Measurements from ENCODE around the gene TNIP1.

- TF ChIP-seq, protein P1, sequence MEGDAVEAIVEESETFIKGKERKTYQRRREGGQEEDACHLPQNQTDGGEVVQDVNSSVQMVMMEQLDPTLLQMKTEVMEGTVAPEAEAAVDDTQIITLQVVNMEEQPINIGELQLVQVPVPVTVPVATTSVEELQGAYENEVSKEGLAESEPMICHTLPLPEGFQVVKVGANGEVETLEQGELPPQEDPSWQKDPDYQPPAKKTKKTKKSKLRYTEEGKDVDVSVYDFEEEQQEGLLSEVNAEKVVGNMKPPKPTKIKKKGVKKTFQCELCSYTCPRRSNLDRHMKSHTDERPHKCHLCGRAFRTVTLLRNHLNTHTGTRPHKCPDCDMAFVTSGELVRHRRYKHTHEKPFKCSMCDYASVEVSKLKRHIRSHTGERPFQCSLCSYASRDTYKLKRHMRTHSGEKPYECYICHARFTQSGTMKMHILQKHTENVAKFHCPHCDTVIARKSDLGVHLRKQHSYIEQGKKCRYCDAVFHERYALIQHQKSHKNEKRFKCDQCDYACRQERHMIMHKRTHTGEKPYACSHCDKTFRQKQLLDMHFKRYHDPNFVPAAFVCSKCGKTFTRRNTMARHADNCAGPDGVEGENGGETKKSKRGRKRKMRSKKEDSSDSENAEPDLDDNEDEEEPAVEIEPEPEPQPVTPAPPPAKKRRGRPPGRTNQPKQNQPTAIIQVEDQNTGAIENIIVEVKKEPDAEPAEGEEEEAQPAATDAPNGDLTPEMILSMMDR (conservative IDR thresholded peaks at IDR 0.05; ENCODE audit: low read length), result no peak
- TF ChIP-seq EZH2phosphoT487 (IDR thresholded peaks at IDR 0.05; ENCODE audit: borderline replicate concordance, low read depth, low read length), result no peak
Measured at GRCh38 chr5:151030379-151030778, 50.5 kb downstream of the TNIP1 start.
